Measurements from ENCODE around the gene GALR1.

The GALR1 gene

DNA sequence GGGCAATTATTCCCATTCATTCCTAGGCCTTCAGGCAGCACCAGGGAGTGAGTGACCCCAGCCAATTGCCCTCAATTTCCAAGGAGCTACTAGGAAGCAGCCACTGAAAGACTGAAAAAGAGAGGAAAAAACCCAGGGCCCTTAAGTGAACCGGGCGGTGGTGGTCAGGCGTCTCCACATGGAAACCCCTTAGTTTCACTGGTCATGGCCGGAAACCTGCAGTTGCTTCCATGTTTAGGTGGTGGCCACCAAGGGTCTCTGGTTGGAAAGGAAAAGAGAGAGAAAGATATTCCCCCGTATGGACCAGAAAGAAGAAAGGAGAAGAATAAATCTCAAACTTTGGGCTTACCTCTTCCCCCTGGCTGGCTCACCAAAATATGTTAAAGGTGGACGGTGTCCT, 64.9 kb downstream of the GALR1 start:
- Histone ChIP-seq H3K36me3 (replicated peaks; ENCODE audit: low read depth, low read length) (no peaks in the 10 kb centered on the region), H3K27me3 (ENCODE audit: low read depth, low read length) (peaks cover 29% of the 10 kb centered on the region), H3K9me3 (ENCODE audit: insufficient read depth, low read length) (no peaks in the 10 kb centered on the region), H3K4me1 (ENCODE audit: low read length) (no peaks in the 10 kb centered on the region), H3K4me3 (ENCODE audit: low read length) (no peak overlapping the region), H4K20me1 (ENCODE audit: insufficient read depth, low read length) (no peaks in the 10 kb centered on the region), H3K9ac (ENCODE audit: low read length) (no peak overlapping the region), H3K4me2 (ENCODE audit: low read length) (no peak overlapping the region), H3K27ac (ENCODE audit: low read length) (no peak overlapping the region), H3K79me2 (ENCODE audit: low read length) (no peaks in the 10 kb centered on the region), H2AFZ (ENCODE audit: low read depth, low read length) (no peak overlapping the region)
- TF ChIP-seq, protein P1, sequence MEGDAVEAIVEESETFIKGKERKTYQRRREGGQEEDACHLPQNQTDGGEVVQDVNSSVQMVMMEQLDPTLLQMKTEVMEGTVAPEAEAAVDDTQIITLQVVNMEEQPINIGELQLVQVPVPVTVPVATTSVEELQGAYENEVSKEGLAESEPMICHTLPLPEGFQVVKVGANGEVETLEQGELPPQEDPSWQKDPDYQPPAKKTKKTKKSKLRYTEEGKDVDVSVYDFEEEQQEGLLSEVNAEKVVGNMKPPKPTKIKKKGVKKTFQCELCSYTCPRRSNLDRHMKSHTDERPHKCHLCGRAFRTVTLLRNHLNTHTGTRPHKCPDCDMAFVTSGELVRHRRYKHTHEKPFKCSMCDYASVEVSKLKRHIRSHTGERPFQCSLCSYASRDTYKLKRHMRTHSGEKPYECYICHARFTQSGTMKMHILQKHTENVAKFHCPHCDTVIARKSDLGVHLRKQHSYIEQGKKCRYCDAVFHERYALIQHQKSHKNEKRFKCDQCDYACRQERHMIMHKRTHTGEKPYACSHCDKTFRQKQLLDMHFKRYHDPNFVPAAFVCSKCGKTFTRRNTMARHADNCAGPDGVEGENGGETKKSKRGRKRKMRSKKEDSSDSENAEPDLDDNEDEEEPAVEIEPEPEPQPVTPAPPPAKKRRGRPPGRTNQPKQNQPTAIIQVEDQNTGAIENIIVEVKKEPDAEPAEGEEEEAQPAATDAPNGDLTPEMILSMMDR (IDR thresholded peaks at IDR 0.05; ENCODE audit: low read depth, low read length) = no peak
- TF ChIP-seq EZH2phosphoT487 (IDR thresholded peaks at IDR 0.05; ENCODE audit: low read depth) = no peak

- Histone ChIP-seq H3K9ac (ENCODE audit: low read length) (no peak overlapping the region), H3K4me3 (ENCODE audit: low read length) (no peak overlapping the region)
- TF ChIP-seq, protein P1 (IDR thresholded peaks at IDR 0.05; ENCODE audit: low read depth, low read length) = no peak
- TF ChIP-seq EZH2phosphoT487 (IDR thresholded peaks at IDR 0.05; ENCODE audit: low read depth) = no peak
Measured at GRCh38 chr18:77314952-77315351, 65.3 kb downstream of the GALR1 start.

DNA sequence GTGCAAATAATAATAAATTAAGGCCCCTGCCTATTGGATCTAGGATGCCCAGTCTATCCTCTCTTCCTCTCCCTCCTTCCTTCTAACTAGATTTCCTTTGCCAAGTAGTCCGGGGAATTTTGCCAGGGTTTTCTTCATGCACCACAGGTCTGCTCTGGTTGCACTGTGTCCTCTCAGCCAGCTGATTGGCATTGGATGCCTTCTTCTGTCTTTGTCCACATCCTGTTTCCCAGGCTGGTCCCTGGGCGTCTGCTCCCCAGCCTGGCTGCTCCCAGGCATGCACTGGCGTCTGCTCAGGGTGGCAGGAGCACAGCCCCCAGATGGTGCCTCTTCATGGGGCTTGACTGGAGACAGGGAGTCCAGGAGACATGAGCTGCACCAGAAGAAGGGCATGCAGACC, 66.4 kb downstream of the GALR1 start:
- H3K36me3 ChIP-seq (replicated peaks; ENCODE audit: low read depth, low read length) = no peaks in the 10 kb centered on the region
- no peaks in the 10 kb centered on the region for H3K4me1 ChIP-seq (ENCODE audit: low read length)
- TF ChIP-seq, protein P1 (IDR thresholded peaks at IDR 0.05; ENCODE audit: low read depth, low read length) = no peak
- no peak for TF ChIP-seq EZH2phosphoT487 (IDR thresholded peaks at IDR 0.05; ENCODE audit: low read depth)
- H3K27me3 ChIP-seq (ENCODE audit: low read depth, low read length) = peaks cover 24% of the 10 kb centered on the region
- H2AFZ ChIP-seq (ENCODE audit: low read depth, low read length) = no peak overlapping the region
- no peak overlapping the region for H3K4me3 ChIP-seq (ENCODE audit: low read length)
- no peak overlapping the region for H3K27ac ChIP-seq (ENCODE audit: low read length)
- no peaks in the 10 kb centered on the region for H3K9me3 ChIP-seq (ENCODE audit: insufficient read depth, low read length)
- no peaks in the 10 kb centered on the region for H3K79me2 ChIP-seq (ENCODE audit: low read length)
- no peak overlapping the region for H3K4me2 ChIP-seq (ENCODE audit: low read length)
- no peak overlapping the region for H3K9ac ChIP-seq (ENCODE audit: low read length)
- H4K20me1 ChIP-seq (ENCODE audit: insufficient read depth, low read length) = no peaks in the 10 kb centered on the region

More at GRCh38 chr18:77314952-77315351, 65.3 kb downstream of the GALR1 start:
- Histone ChIP-seq H3K79me2 (ENCODE audit: low read length) (no peaks in the 10 kb centered on the region), H3K4me2 (ENCODE audit: low read length) (no peak overlapping the region), H4K20me1 (ENCODE audit: insufficient read depth, low read length) (no peaks in the 10 kb centered on the region), H3K27me3 (ENCODE audit: low read depth, low read length) (peaks cover 32% of the 10 kb centered on the region), H3K36me3 (replicated peaks; ENCODE audit: low read depth, low read length) (no peaks in the 10 kb centered on the region), H3K4me1 (ENCODE audit: low read length) (no peaks in the 10 kb centered on the region), H2AFZ (ENCODE audit: low read depth, low read length) (no peak overlapping the region), H3K27ac (ENCODE audit: low read length) (no peak overlapping the region), H3K9me3 (ENCODE audit: insufficient read depth, low read length) (no peaks in the 10 kb centered on the region)

GRCh38 chr18:77316641-77317040, 67.0 kb downstream of the GALR1 start:
- no peaks in the 10 kb centered on the region for H3K36me3 ChIP-seq (replicated peaks; ENCODE audit: low read depth, low read length)
- no peak overlapping the region for H2AFZ ChIP-seq (ENCODE audit: low read depth, low read length)
- no peak overlapping the region for H3K27ac ChIP-seq (ENCODE audit: low read length)
- no peaks in the 10 kb centered on the region for H3K79me2 ChIP-seq (ENCODE audit: low read length)
- H3K27me3 ChIP-seq (ENCODE audit: low read depth, low read length) = peaks cover 21% of the 10 kb centered on the region
- H3K4me2 ChIP-seq (ENCODE audit: low read length) = no peak overlapping the region
- no peak overlapping the region for H3K4me3 ChIP-seq (ENCODE audit: low read length)
- no peaks in the 10 kb centered on the region for H4K20me1 ChIP-seq (ENCODE audit: insufficient read depth, low read length)
- TF ChIP-seq, protein P1 (IDR thresholded peaks at IDR 0.05; ENCODE audit: low read depth, low read length) = no peak
- H3K9me3 ChIP-seq (ENCODE audit: insufficient read depth, low read length) = no peaks in the 10 kb centered on the region
- no peak overlapping the region for H3K9ac ChIP-seq (ENCODE audit: low read length)
- no peaks in the 10 kb centered on the region for H3K4me1 ChIP-seq (ENCODE audit: low read length)

All from OCI-LY3 (cell line).